ENCODE results near the gene SS18L1. TPM values are rescaled to one million over a fixed set of nuclear protein-coding genes. Genes with fewer than 3 reads are reported as not detected.

SS18L1 gene
- total RNA-seq, 1 experiment from 2014 or later, result 21.6 TPM

GRCh38 chr20:62224113-62224855, 80.7 kb downstream of the SS18L1 start:
- TF ChIP-seq POLR2AphosphoS5 (IDR thresholded peaks at IDR 0.05; ENCODE audit: low read depth, low read length), result no peak
- DNase-seq (ENCODE audit: low read depth, low spot score) (no peak), ATAC-seq (no peak)
- H3K4me1 ChIP-seq (ENCODE audit: control insufficient read depth, insufficient read depth, low read length), result no peaks in the 10 kb centered on the region; the same call in none of the 2 replicates
- no peaks in the 10 kb centered on the region for H3K36me3 ChIP-seq (ENCODE audit: control insufficient read depth, insufficient read depth, low read length)
- in situ Hi-C loops (cut with HindIII; ENCODE audit: low pct_unique_long_range_greater_than_20kb, low sequenced_read_pairs), result no loop called here
- CTCF ChIA-PET, result no interaction called here
- H3K27ac ChIP-seq (ENCODE audit: low read length), result no peak overlapping the region
- no peak overlapping the region for H3K4me3 ChIP-seq (ENCODE audit: low read depth in 2 of 2, low read length in 2 of 2)
- no peaks in the 10 kb centered on the region; the same call in 1 of the 2 replicates for H3K27me3 ChIP-seq (ENCODE audit: control insufficient read depth, insufficient read depth, low read length)
- intact Hi-C loops (cut with micrococcal nuclease; ENCODE audit: unreplicated experiment), result no loop called here
- POLR2A ChIA-PET, result no interaction called here
- no peaks in the 10 kb centered on the region for H3K9me3 ChIP-seq (ENCODE audit: control insufficient read depth, insufficient read depth, low read depth, low read length)
- no TSS peak for BruUV-seq (replicated peaks)

DNA sequence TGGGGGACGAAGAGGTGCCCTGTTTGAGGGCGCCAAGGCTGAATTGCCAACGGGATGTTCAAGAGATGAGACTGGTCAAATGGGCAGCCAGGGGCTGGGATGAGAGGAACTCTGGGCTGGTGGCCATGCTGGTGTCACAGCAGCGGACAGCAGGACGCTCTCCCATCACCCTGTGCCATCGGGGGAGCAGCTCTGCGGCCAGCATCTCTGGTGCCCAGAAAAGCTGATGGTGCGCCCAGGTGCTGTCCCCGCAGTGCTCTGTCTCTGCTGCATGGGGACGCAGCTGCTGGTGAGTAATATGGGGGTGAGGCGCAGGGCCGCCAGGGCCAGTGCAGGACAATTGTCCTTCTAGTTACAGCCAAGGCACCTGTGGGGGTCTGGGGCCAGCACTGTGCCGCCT, 81.5 kb downstream of the SS18L1 start:
- Histone ChIP-seq H3K27me3 (ENCODE audit: control insufficient read depth, insufficient read depth, low read length) (no peaks in the 10 kb centered on the region; the same call in 1 of the 2 replicates), H3K4me1 (ENCODE audit: control insufficient read depth, insufficient read depth, low read length) (no peaks in the 10 kb centered on the region; the same call in none of the 2 replicates), H3K4me3 (ENCODE audit: low read depth in 2 of 2, low read length in 2 of 2) (no peak overlapping the region), H3K27ac (ENCODE audit: low read length) (no peak overlapping the region), H3K36me3 (ENCODE audit: control insufficient read depth, insufficient read depth, low read length) (no peaks in the 10 kb centered on the region), H3K9me3 (ENCODE audit: control insufficient read depth, insufficient read depth, low read depth, low read length) (no peaks in the 10 kb centered on the region)
- ChIA-PET CTCF (no interaction called here), POLR2A (no interaction called here)
- TF ChIP-seq SIN3A (IDR thresholded peaks at IDR 0.05; ENCODE audit: borderline replicate concordance, insufficient read depth, low read depth, low read length) (no peak), TCF7L2 (IDR thresholded peaks at IDR 0.05; ENCODE audit: low read depth, low read length) (no peak)
- ATAC-seq, result no peak
- intact Hi-C loops (cut with micrococcal nuclease; ENCODE audit: unreplicated experiment) (no loop called here), in situ Hi-C loops (cut with HindIII; ENCODE audit: low pct_unique_long_range_greater_than_20kb, low sequenced_read_pairs) (no loop called here)
- DNase-seq (ENCODE audit: low read depth, low spot score), result no peak
- BruUV-seq (replicated peaks), result no TSS peak

- intact Hi-C loops (cut with micrococcal nuclease; ENCODE audit: unreplicated experiment), result no loop called here
- no peaks in the 10 kb centered on the region; the same call in 1 of the 2 replicates for H3K27me3 ChIP-seq (ENCODE audit: control insufficient read depth, insufficient read depth, low read length)
- no peak for ATAC-seq
Observed at GRCh38 chr20:62225820-62226635, 82.5 kb downstream of the SS18L1 start.

More at GRCh38 chr20:62225820-62226635, 82.5 kb downstream of the SS18L1 start:
- H3K4me3 ChIP-seq (ENCODE audit: low read depth in 2 of 2, low read length in 2 of 2), result no peak overlapping the region
- no peak for DNase-seq (ENCODE audit: low read depth, low spot score)
- no TSS peak for BruUV-seq (replicated peaks)
- no peaks in the 10 kb centered on the region for H3K9me3 ChIP-seq (ENCODE audit: control insufficient read depth, insufficient read depth, low read depth, low read length)
- no peaks in the 10 kb centered on the region for H3K36me3 ChIP-seq (ENCODE audit: control insufficient read depth, insufficient read depth, low read length)
- in situ Hi-C loops (cut with HindIII; ENCODE audit: low pct_unique_long_range_greater_than_20kb, low sequenced_read_pairs), result no loop called here
- H3K4me1 ChIP-seq (ENCODE audit: control insufficient read depth, insufficient read depth, low read length), result no peaks in the 10 kb centered on the region; the same call in none of the 2 replicates
- no peak for TF ChIP-seq TCF7L2 (IDR thresholded peaks at IDR 0.05; ENCODE audit: low read depth, low read length)
- no peak for TF ChIP-seq CTCF (IDR thresholded peaks at IDR 0.05)
- no peak for TF ChIP-seq REST (IDR thresholded peaks at IDR 0.05; ENCODE audit: insufficient read depth in 1 of 2, low read depth in 2 of 2, low read length in 1 of 2)
- TF ChIP-seq SIN3A (IDR thresholded peaks at IDR 0.05; ENCODE audit: borderline replicate concordance, insufficient read depth, low read depth, low read length), result no peak
- no peak for TF ChIP-seq POLR2AphosphoS5 (IDR thresholded peaks at IDR 0.05; ENCODE audit: low read depth, low read length)
- POLR2A ChIA-PET, result no interaction called here
- H3K27ac ChIP-seq (ENCODE audit: low read length), result no peak overlapping the region
- CTCF ChIA-PET, result no interaction called here

Measured in Panc1 (cell line).